Dendritic cell treated with granulocyte-macrophage colony-stimulating factor and Interleukin-4, amounts not matched to agents 40 ng/mL and 50 ng/mL, for 4 days (primary cell): ENCODE data around the gene CYP19A1.
A peak's percentile ranks its signal among the peaks of the same experiment; 100 is the strongest.

Source experiments
- H3K27ac Mint-ChIP-seq: one replicate; pipeline ENCODE4 v1.8.0; 2022; ENCODE audit warnings: mild to moderate bottlenecking, mixed read lengths
- H3K27me3 Mint-ChIP-seq: one replicate; pipeline ENCODE4 v1.8.0; 2022; ENCODE audit warnings: mild to moderate bottlenecking, mixed read lengths
- H3K36me3 Mint-ChIP-seq: one replicate; pipeline ENCODE4 v1.8.0; 2022; ENCODE audit warnings: low read depth, mixed read lengths
- H3K4me1 Mint-ChIP-seq: one replicate; pipeline ENCODE4 v1.8.0; 2022; ENCODE audit warnings: low read depth, mixed read lengths
- H3K4me3 Mint-ChIP-seq: one replicate; pipeline ENCODE4 v1.8.0; 2022; ENCODE audit warnings: mild to moderate bottlenecking, moderate library complexity, mixed read lengths
- H3K9me3 Mint-ChIP-seq: one replicate; pipeline ENCODE4 v1.8.0; 2022; ENCODE audit warnings: mixed read lengths
- intact Hi-C: fragments of 100-400 bp; cut with micrococcal nuclease; formaldehyde crosslinking; loops from one replicate; pipeline ENCODE4 v1.15.0; 2022

Gene CYP19A1

DNA sequence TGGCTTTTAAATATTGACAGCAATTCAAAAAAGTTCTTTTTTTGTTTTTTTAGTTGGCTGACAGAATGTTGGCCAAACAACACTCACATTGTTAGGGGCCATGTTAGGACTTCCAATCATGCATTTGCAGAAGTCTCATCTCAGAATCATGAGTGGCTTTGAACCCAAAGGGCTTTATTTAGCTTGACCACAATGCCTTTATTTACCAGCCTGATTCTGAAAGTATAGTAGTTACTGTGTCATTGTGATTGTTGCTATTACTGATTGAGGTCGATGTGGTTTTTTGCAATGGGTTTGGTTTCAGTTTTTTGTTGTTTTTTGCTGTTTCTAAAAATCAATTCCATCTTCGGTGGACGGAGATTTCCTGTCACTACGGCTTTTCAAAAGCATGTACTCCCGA lies 10.3 kb upstream of the CYP19A1 start:
- Mint-ChIP-seq H3K27ac (no peak overlapping the region), H3K9me3 (no peaks in the 10 kb centered on the region), H3K36me3 (no peaks in the 10 kb centered on the region), H3K4me1 (no peaks in the 10 kb centered on the region), H3K4me3 (no peak overlapping the region), H3K27me3 (peaks cover 11% of the 10 kb centered on the region)
- intact Hi-C loops, result no loop called here

DNA sequence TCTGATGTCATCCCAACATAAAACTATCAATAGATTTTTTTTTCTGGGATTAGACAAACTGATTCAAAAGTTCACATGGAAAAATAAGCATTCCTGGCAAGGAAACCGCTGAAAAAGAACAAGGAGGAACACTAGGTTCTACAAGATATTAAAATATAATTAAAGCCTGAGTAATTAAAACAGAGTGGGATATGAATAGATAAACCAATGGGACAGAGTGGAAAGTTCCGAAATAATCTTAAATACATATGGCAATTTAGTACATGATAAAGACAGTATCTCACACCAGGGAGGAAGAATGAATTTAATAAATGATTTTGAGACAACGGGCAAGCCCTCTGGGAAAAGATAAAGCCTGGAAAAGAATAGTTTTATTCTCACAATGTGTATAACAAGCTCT lies 7.7 kb upstream of the CYP19A1 start:
- Mint-ChIP-seq H3K4me3 (no peak overlapping the region), H3K4me1 (no peaks in the 10 kb centered on the region), H3K36me3 (no peaks in the 10 kb centered on the region), H3K27me3 (peaks cover 27% of the 10 kb centered on the region), H3K9me3 (no peaks in the 10 kb centered on the region), H3K27ac (no peak overlapping the region)
- intact Hi-C loops, result no loop called here

DNA sequence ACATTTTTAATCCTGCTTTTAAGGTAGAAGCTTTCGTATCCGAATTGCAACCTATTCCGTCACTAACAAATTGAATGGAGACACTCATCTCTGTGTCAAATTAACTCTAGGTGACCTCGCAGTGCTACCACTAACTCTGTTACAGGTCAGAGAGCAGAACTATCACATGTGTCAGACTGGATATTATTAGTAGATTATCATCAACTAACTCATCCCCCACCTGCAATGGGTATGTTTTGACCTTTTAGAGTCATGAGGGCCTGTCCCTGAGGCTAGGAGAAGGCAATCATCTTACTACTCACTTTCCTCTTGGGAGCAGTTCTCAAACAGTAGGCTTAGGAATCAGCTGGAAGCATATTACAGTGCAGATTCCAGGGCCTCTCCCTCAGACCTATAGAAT lies 5.1 kb upstream of the CYP19A1 start:
- H3K27me3 Mint-ChIP-seq, result peaks cover 41% of the 10 kb centered on the region
- H3K36me3 Mint-ChIP-seq, result no peaks in the 10 kb centered on the region
- H3K27ac Mint-ChIP-seq, result no peak overlapping the region
- H3K4me1 Mint-ChIP-seq, result no peaks in the 10 kb centered on the region
- H3K4me3 Mint-ChIP-seq, result no peak overlapping the region
- intact Hi-C loops, result no loop called here
- H3K9me3 Mint-ChIP-seq, result no peaks in the 10 kb centered on the region

DNA sequence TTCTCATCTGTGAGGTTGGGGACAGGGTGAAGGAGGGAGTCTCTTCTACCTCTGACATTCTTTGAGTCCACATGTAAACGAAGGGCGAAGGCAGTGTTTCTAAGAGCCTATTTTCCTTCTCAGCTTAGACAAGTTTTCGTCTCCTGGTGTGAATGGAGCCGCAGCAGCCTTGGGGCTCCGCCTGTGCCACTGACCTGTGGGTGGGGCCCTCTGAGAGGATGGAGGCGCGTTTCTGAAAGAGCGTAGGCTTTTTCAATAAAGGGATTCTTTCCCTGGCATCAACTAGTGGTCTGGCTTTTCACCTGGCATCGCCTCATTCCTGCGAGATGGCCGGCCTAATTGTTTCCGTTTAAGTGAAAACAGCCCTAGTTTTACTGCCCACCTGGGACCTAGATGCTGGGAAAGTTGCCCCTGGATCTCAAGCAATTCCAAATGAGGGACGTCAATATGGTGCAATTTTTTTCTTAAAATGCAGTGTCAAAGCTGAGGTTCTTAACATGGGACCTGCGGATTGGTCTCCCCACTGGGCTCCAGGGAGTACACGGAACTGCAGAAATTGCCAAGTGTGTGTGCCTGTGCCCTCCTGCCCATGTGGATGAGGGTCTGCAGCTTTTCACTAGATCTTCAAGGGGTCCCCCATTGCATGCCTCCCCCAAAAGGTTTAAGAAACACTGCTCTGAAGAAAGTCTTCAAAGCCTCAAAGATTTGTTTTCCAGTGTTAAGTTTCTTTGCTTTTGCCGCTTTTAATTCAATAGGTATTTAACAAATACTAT lies 4.0 kb upstream of the CYP19A1 start:
- intact Hi-C loops, result no loop called here
- Mint-ChIP-seq H3K4me3 (peak overlapping the region; percentile 54), H3K9me3 (no peaks in the 10 kb centered on the region), H3K27ac (no peak overlapping the region), H3K27me3 (peaks cover 42% of the 10 kb centered on the region), H3K4me1 (no peaks in the 10 kb centered on the region), H3K36me3 (no peaks in the 10 kb centered on the region)

DNA sequence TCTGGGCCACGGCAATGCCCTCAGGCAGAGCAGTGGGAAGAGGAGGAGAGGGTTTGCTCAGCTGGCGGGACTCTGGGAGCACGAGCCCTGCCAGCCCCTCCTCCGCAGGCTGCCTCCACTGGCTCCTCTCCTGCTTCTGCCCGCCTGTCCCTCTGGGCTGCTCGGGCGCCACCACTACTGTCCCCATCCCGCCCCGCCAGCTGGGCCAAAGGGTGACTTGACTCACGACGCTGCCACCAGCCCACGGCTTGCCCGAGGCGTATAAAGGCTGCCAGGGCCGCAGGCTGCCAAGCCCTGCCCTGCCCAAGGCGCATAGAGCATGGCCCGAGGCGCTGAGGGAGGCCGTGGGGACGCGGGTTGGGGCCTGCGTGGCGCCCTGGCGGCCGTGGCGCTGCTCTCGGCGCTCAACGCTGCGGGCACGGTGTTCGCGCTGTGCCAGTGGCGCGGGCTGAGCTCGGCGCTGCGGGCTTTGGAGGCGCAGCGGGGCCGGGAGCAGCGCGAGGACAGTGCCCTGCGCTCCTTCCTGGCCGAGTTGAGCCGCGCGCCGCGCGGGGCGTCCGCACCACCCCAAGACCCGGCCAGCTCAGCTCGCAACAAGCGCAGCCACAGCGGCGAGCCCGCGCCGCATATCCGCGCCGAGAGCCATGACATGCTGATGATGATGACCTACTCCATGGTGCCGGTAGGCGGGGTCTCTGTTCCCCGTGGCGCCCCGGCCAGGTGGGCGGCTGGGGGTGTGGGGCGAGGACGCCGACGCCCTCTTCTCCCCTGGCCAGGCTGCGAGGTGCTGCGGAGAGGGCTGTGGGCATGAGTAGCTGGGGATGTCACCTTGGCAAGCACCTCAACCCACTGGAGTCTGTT lies 3.2 kb upstream of the CYP19A1 start, which contains the start of gene GLDN:
Gene GLDN (plus strand): TSS at position 290 of the 861 bp plus-strand sequence. CDS start 30 bp downstream, at position 320.
- H3K4me3 Mint-ChIP-seq, result peak within 1 kb of the TSS; percentile 54
- H3K4me1 Mint-ChIP-seq, result no peaks in the 10 kb centered on the region
- H3K27ac Mint-ChIP-seq, result no peak within 1 kb of the TSS
- peaks cover 44% of the 10 kb centered on the region for H3K27me3 Mint-ChIP-seq
- intact Hi-C loops, result no loop called here
- no peaks in the 10 kb centered on the region for H3K36me3 Mint-ChIP-seq
- no peaks in the 10 kb centered on the region for H3K9me3 Mint-ChIP-seq

DNA sequence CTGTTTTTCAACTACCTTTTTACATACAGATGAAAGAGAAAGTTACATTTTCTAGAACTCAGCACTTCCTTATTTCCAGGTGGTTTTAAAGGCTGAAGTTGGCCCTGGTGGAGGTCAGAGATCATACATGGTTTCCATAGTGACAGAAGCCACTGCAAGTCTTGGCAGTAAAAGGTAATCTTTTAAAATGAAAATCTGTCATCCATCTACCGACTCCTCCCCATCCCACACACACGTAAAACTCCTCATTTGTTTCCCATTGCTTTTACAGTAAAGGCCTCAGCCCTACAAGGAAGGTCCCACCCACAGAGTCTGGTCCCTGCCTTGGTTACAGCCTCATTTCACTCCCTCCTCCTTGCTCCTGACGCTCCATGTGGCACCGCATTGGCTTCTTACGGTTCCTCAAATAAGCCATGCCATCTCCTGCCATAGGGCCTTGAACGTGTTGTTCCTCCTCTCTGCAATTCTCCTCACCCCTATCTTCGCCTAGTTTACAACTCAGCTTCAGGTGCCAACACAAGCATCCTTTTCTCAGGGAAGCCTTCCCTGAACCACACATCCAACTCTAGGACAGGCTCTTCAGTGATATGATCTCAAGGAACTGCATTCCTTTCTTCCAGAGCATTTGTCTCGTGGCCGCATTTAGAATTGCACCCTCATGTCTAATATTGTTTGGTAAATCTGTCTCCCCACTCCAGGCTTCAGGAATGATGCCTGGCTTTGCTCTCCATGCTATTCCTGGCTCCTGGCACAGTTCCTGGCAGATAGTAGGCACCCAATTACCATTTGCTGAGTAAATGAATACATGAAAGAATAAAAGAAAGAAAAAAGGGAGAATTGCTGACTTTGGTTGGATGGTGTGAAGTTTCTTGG lies 2.6 kb downstream of the CYP19A1 start:
- Mint-ChIP-seq H3K27me3 (peaks cover 16% of the 10 kb centered on the region), H3K9me3 (no peaks in the 10 kb centered on the region), H3K27ac (no peak overlapping the region)

DNA sequence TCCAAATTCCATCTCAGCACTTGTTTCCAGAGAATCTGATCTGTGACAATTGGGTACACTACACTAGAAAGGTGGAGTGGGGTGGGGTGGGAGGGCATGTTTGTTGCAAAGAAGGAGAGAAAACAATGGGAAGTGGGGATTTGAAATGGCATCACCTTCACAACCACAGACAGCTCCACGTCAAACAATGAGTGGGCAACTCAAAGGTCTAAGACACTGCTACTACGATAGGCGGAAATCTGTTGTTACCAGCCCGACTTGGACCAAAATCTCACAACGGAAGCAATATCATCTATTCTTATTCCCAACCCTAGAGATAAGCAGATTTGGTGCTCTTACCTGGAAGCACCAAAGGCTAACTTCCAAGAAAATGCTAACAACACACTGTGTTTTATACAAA lies 3.3 kb downstream of the CYP19A1 start:
- Mint-ChIP-seq H3K4me1 (peaks cover 20% of the 10 kb centered on the region), H3K9me3 (no peaks in the 10 kb centered on the region), H3K36me3 (no peaks in the 10 kb centered on the region), H3K27ac (no peak overlapping the region), H3K27me3 (peaks cover 9% of the 10 kb centered on the region), H3K4me3 (no peak overlapping the region)
- intact Hi-C loops, result no loop called here

More for the DNA sequence above, 2.6 kb downstream of the CYP19A1 start:
- Mint-ChIP-seq H3K4me3 (no peak overlapping the region), H3K4me1 (peaks cover 20% of the 10 kb centered on the region), H3K36me3 (no peaks in the 10 kb centered on the region)
- intact Hi-C loops, result no loop called here

DNA sequence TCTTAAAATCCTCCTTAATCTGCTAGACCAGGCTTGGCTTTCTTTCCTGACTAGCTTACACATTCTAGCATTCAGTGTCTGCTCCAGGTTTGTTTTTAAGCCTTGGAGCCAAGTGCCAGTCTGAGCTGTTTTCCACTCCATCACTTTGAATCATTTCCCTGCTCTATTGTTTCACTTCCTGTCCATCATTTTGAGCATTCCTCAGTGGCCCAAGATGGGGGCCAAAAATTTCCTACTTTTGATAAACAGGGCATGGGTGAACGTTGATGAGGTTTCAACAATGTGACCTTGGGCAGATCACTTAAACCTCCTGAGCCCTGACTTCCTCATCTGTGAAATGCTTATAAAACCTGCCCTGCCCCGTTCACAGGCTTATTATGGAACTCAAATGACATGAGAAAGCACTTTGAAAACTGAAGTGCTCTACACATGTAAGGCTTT lies 4.4 kb downstream of the CYP19A1 start:
- Mint-ChIP-seq H3K4me1 (peaks cover 23% of the 10 kb centered on the region), H3K36me3 (no peaks in the 10 kb centered on the region), H3K27me3 (peaks cover 4% of the 10 kb centered on the region), H3K27ac (no peak overlapping the region), H3K9me3 (no peaks in the 10 kb centered on the region), H3K4me3 (no peak overlapping the region)
- intact Hi-C loops, result loop anchor here (1.0 kb wide), 1 partner anchor 10 kb away; no protein-coding TSS in a partner anchor

DNA sequence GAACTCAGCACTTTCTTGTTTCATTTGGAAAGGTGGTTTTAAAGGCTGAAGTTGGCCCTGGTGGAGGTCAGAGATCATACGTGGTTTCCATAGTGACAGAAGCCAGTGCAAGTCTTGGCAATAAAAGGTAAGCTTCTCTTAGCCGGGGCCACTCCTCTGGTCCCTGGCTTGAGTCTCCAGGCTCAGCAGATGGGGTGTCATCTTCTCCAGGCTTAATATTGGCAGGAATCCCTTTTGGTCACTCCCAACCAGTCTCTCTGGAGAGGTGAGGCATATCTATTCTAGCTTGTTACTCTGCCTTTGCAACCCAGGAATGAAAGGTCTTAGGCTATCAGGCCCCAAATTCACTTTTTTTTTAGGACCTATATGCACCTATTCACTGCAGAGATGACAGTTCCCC lies 4.8 kb downstream of the CYP19A1 start:
- Mint-ChIP-seq H3K27me3 (peaks cover 4% of the 10 kb centered on the region), H3K4me3 (no peak overlapping the region), H3K27ac (no peak overlapping the region), H3K36me3 (no peaks in the 10 kb centered on the region), H3K4me1 (peaks cover 28% of the 10 kb centered on the region), H3K9me3 (no peaks in the 10 kb centered on the region)
- intact Hi-C loops, result no loop called here

DNA sequence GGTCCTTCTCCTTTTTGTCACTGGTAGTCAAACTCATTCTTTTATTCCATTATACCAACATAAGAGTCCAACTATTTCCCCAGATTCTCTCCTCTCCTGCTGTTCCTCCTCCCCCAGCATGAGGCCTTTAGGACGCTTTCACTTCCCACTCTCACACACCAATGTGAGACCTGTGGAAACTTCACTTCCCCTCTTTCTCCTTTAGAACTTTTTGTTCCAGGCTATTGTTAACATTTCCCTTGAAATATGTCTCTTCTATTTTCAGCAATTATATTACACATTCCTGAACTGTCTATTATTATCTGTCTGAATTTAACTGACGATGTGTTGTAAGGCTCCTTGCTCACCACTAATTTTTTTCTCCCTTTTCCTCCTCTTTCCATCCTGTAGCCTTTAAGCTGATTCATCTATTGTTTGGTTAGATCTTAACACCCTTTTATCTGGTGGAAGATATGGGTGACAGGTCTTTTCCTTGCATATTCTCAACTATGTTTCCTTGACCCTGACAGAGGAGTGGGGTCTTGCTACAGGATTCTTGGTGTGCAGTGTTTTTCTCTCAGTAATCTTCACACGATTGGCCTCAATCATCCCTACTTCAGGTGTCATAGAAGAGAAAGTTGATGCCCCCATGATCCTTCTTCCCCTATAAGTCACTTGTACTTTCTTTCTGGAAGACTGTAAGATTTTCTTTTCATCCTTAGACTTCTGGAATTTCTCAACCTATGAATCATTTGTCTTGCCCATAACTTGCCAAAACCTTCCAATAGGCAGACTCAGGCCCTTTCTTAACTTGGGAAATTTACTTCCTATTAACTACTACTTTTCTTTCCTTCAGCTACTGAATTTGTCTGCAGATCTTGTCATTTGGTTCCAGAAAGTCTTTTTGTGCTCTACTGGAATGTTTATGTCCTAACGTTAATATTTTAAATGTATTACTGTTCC lies 5.9 kb downstream of the CYP19A1 start:
- peaks cover 28% of the 10 kb centered on the region for H3K4me1 Mint-ChIP-seq

DNA sequence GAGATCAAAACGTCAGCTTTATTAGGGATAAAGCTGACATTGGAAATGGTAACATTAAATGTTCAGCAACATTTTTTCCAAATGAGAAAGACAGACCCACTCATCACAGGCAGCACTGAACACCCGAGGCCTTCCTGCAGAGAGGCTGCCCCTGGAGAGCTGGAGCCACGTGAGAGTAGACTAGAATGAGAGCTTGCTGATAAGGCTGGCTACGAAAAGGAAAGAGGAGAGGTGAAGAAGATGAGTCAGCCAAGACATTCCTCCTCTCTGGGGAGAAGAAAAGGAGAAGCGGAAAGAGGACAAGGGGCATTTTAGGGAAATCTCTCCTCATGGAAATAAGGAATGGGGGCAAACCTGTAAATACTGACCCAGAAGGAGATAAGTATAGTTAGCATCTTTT lies 7.3 kb downstream of the CYP19A1 start:
- Mint-ChIP-seq H3K36me3 (no peaks in the 10 kb centered on the region), H3K27me3 (peaks cover 1% of the 10 kb centered on the region), H3K27ac (no peak overlapping the region), H3K9me3 (no peaks in the 10 kb centered on the region), H3K4me3 (no peak overlapping the region), H3K4me1 (peaks cover 25% of the 10 kb centered on the region)
- intact Hi-C loops, result no loop called here

More for the DNA sequence above, 5.9 kb downstream of the CYP19A1 start:
- Mint-ChIP-seq H3K27me3 (peaks cover 3% of the 10 kb centered on the region), H3K9me3 (no peaks in the 10 kb centered on the region), H3K27ac (no peak overlapping the region), H3K36me3 (no peaks in the 10 kb centered on the region), H3K4me3 (no peak overlapping the region)
- intact Hi-C loops, result no loop called here

DNA sequence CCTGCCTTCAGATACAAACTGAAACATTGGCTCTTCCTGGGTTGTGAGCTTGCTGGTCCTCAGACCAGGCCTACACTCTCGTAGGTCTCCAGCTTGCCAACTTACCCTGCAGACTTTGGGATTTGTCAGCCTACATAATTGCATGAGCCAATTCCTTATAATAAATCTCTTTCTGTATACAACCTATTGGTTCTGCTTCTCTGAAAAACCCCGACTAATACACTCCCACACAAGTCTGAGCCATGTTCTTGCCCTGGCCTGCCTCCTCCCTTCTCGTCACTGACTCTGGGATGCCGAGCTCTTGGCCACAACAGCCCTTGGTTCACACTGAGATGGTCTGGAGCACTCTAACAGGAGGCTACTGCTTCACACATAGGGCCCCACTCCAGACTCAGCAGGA lies 9.5 kb downstream of the CYP19A1 start:
- Mint-ChIP-seq H3K36me3 (no peaks in the 10 kb centered on the region), H3K27me3 (no peaks in the 10 kb centered on the region), H3K4me1 (peaks cover 10% of the 10 kb centered on the region), H3K4me3 (no peak overlapping the region), H3K9me3 (no peaks in the 10 kb centered on the region), H3K27ac (no peak overlapping the region)
- intact Hi-C loops, result no loop called here

DNA sequence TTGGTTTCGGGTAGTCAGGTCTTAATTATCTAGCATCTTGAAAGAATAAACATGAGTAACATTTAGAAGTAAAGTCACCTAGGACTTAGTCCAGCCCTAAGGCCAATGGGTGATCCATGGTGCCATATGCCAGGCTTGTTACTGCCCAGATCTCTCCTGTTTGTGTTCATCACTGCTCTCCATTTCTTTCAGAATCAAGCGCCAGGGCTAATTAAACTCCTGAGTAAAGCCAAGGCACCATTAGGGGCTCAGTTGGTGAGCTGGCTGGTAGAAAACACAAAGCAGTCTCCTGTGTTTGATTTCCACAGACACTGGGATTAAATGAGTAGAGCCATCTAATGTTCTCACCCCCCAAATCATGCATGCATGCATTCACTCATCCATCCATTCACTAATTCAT lies 11.3 kb downstream of the CYP19A1 start:
- peaks cover 27% of the 10 kb centered on the region for H3K4me1 Mint-ChIP-seq
- no peak overlapping the region for H3K4me3 Mint-ChIP-seq

More for the DNA sequence above, 11.3 kb downstream of the CYP19A1 start:
- Mint-ChIP-seq H3K27ac (no peak overlapping the region), H3K9me3 (no peaks in the 10 kb centered on the region), H3K36me3 (no peaks in the 10 kb centered on the region), H3K27me3 (no peaks in the 10 kb centered on the region)
- intact Hi-C loops, result no loop called here
